Right lobe of liver (tissue), 6 donors: ENCODE data around the gene MIP. TPM values are rescaled to one million over a fixed set of nuclear protein-coding genes. Genes with fewer than 3 reads are reported as not detected.
"Not testable (repeated sequence)": the region's sequence is repeated elsewhere in the genome, so short reads cannot be mapped to it uniquely, and the experiment has no call there.

Experiments used
- ATAC-seq, 4 donors: fragments of 200-7000 bp; cut with Tn5 transposase; one replicate each; pipeline ENCODE4 v1.9.1; 2020; ENCODE audit warnings: mild to moderate bottlenecking in 4 of 4, moderate library complexity in 4 of 4
- DNase-seq, 3 donors: peaks; one replicate each; pipeline ENCODE4 v3.0.0-alpha.2; 2020
- H3K27ac ChIP-seq, 3 donors: fragments of 200-600 bp; one replicate each; pipeline ENCODE4 v1.8.0; 2022
- H3K27me3 ChIP-seq, 2 donors: fragments of 200-600 bp; one replicate each; pipeline ENCODE4 v1.8.0; 2022
- H3K36me3 ChIP-seq, 4 donors: fragments of 200-600 bp; sonication (generic) in 1 of 4; one replicate each; pipeline versions ENCODE4 v1.5.1 to v1.8.0; 2017 to 2022; ENCODE audit warnings: control low read depth in 1 of 4
- H3K4me1 ChIP-seq, 4 donors: fragments of 200-600 bp; sonication (generic) in 1 of 4; one replicate each; pipeline versions ENCODE4 v1.5.1 to v1.8.0; 2017 to 2022; ENCODE audit warnings: control low read depth in 1 of 4
- H3K4me3 ChIP-seq, 3 donors: fragments of 200-600 bp; one replicate each; pipeline ENCODE4 v1.8.0; 2022
- H3K9me3 ChIP-seq, 4 donors: fragments of 200-600 bp; sonication (generic) in 1 of 4; one replicate each; pipeline versions ENCODE4 v1.5.1 to v1.8.0; 2017 to 2022; ENCODE audit warnings: control low read depth in 1 of 4
- CTCF ChIP-seq, 4 donors: fragments of 200-600 bp in 3 of 4; fragments of 450-650 bp in 1 of 4; IDR thresholded peaks; one replicate each; pipeline versions ENCODE4 v1.5.1 to v1.8.0; 2016 to 2022; ENCODE audit warnings: antibody characterized with exemption in 4 of 4, mild to moderate bottlenecking in 2 of 4
- POLR2A ChIP-seq: fragments of 450-650 bp; IDR thresholded peaks from one replicate; pipeline ENCODE4 v1.6.1; 2017; ENCODE audit warnings: antibody characterized with exemption, mild to moderate bottlenecking
- WGBS: methylation state at CpG from one replicate; pipeline ENCODE4 v1.1.6; 2018; ENCODE audit warnings: low coverage, low lambda C conversion rate; ENCODE audit not compliant: insufficient coverage; ENCODE audit errors: missing lambda C conversion rate; 5-methylcytosine and 5-hydroxymethylcytosine counted together
- intact Hi-C, 2 donors: fragments of 100-400 bp; cut with DNase I; formaldehyde crosslinking; loops; one replicate each; pipeline versions ENCODE4 v1.11.2 to v1.14.1; 2022
- long read RNA-seq: library from polyadenylated mRNA; unstranded; transcript quantifications from one replicate; pipeline ENCODE4 v2.0.0, GENCODE V29; 2019
- total RNA-seq, 6 experiments: library from RNA; depleted of rRNA in 2 of 6; stranded (reverse); fragments of >200 nt in 2 of 6; fragmentation: NEBNext Ultra II Directional in 3 of 6; extraction: Animal tissue kit (Norgen Biotek cat#: 25700) in 3 of 6; gene quantifications; one replicate each; pipeline versions ENCODE4 v1.1.0 to v1.2.4, GENCODE V29; 2016 to 2023
- donor health status: DM: no; HTN: yes; CAD: no.
- donor health status: DM: no; HTN: no; CAD: no.
- donor health status: DM: no; HTN: no; CAD: no.
- donor health status: DM: no; HTN: yes; CAD: no.
- donor health status: DM: no; HTN: yes; CAD: no.

Gene MIP
- total RNA-seq = under 1 TPM in 5 of 6 experiments, not detected in 1; 0.42 to 0.91 (median 0.76) TPM
- long read RNA-seq = 0 reads

GRCh38 chr12:56454557-56454956, at the start of gene MIP:
Gene MIP (minus strand): TSS chr12:56454657. CDS start chr12:56454613, 44 bp downstream.
- WGBS = no CpG with 5 or more reads among the region's 5 CpGs
- intact Hi-C loops = loop anchor here (10.0 kb wide), 1 partner anchor 100 kb away; no protein-coding TSS in a partner anchor
- no peak within 1 kb of the TSS for H3K4me3 ChIP-seq
- no peak for TF ChIP-seq CTCF (IDR thresholded peaks at IDR 0.05)
- no peak for TF ChIP-seq POLR2A
- no peaks in the 10 kb centered on the region for H3K36me3 ChIP-seq
- ATAC-seq = no peak
- H3K4me1 ChIP-seq = no peaks in the 10 kb centered on the region
- H3K27me3 ChIP-seq = no peaks in the 10 kb centered on the region
- H3K27ac ChIP-seq = no peak within 1 kb of the TSS
- H3K9me3 ChIP-seq = no peaks in the 10 kb centered on the region
- DNase-seq = no peak

DNA sequence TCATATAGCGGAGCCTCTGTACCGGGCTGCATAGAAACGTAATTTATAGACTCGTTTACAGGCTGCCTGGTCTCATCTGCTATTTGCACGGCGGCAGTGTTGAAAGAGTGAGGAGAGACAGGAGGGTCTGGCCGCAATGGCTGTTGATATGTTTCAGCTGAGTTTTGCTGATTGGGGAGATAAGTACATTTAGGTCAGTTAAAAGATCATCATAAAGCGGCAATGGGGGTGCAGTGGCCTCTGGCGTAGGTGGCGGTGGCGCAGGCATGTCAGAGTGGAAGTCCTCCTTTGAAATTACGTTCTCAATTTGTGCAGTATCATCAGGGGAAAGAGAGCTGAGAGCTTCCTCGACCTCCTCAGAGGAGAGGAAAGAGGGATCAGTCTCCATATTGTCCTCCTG, 45.4 kb upstream of the MIP start:
- H3K27me3 ChIP-seq, H3K27ac ChIP-seq, DNase-seq, ATAC-seq, H3K4me1 ChIP-seq, H3K36me3 ChIP-seq, intact Hi-C loops, H3K9me3 ChIP-seq, H3K4me3 ChIP-seq: not testable (repeated sequence)
- 72% methylated on average over 8 of the region's 13 CpGs for WGBS

DNA sequence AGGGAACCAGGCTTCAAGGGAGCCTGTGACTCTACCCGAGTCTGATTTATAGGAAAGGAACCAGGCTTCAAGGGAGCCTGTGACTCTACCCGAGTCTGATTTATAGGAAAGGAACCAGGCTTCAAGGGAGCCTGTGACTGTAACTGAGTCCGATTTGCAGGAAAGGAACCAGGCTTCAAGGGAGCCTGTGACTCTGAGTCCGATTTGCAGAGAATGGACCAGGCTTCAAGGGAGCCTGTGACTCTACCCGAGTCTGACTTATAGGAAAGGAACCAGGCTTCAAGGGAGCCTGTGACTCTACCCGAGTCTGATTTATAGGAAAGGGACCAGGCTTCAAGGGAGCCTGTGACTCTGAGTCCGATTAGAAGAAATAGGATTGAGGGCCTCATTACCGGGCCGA, 45.0 kb upstream of the MIP start:
- H3K4me1 ChIP-seq, H3K27ac ChIP-seq, H3K9me3 ChIP-seq, H3K4me3 ChIP-seq, H3K27me3 ChIP-seq, H3K36me3 ChIP-seq, ATAC-seq, intact Hi-C loops, DNase-seq: not testable (repeated sequence)
- 87% methylated on average over 6 of the region's 9 CpGs for WGBS

DNA sequence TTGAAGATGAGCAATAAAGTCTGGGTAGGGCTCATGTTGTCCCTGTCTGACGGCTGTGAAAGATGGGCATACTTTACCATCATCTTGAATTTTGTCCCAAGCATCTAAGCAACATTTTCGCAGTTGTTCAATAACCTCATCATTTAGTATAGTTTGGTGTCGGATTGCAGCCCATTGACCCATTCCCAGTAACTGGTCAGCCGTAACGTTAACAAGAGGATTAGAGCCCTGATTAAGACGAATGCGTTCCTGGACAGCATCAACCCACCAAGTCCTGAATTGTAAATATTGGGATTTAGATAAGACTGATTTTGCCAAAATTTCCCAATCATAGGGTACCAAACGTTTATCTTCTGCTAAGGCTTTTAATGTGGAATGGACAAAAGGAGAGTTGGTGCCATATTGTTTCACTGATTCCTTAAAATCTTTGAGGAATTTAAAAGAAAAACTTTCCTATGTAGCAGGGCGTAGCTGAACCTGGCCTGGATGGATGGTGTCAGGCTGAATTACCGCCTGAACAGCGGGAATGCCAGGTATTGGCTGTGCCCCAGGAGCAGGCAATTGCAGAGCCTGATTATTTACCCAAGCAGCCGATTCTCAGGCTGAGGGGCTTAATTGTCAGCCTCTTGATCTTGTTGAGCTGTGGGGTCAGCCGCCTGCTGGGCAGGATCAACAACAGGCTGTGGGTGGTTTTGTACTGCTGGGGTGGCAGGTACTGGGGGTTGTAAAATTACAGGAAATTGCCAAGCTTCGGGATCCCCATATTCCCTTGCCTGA, 43.9 kb upstream of the MIP start:
- H3K36me3 ChIP-seq, H3K27me3 ChIP-seq, intact Hi-C loops, H3K9me3 ChIP-seq, DNase-seq, H3K27ac ChIP-seq, H3K4me3 ChIP-seq, H3K4me1 ChIP-seq: not testable (repeated sequence)
- ATAC-seq = peak; percentile 40 to 55 (median 44)
- 52% methylated on average over 14 of the region's 14 CpGs for WGBS

DNA sequence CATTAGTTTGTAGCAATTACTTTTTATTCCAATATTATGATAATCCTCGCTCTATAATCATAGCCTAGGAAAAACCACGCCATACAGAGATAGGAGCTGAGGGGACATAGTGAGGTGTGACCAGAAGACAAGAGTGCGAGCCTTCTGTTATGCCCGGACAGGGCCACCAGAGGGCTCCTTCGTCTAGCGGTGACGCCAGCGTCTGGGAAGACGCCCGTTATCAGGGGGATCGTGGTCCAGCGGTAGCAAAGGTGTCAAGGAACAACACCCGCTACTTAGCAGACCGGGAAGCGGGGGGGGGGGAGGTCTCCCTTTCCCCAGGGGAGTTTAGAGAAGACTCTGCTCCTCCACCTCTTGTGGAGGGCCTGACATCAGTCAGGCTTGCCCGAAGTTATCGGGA, 42.2 kb upstream of the MIP start:
- peak; percentile 65 to 77 (median 71) for DNase-seq
- peak in 3 of 4 donors; percentile 7 to 41 (median 36) for TF ChIP-seq CTCF (IDR thresholded peaks at IDR 0.05)
- H3K27me3 ChIP-seq, H3K36me3 ChIP-seq, H3K9me3 ChIP-seq, H3K27ac ChIP-seq, H3K4me1 ChIP-seq, H3K4me3 ChIP-seq, intact Hi-C loops, ATAC-seq: not testable (repeated sequence)
- 12% methylated on average over 3 of the region's 17 CpGs for WGBS

- DNase-seq = not testable (repeated sequence)
These were observed 40.0 kb upstream of the MIP start for GRCh38 chr12:56494481-56494880.

DNA sequence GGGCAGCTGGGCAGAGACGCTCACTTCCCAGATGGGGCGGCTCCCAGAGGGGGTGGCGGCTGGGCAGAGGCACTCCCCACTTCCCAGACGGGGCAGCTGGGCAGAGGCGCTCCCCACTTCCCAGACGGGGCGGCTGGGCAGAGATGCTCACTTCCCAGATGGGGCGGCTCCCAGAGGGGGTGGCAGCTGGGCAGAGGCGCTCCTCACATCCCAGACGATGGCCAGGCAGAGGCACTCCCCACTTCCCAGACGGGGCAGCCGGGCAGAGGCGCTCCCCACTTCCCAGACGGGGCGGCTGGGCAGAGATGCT, 39.6 kb upstream of the MIP start:
- WGBS = no CpG with 5 or more reads among the region's 15 CpGs
- H3K4me1 ChIP-seq, H3K9me3 ChIP-seq, H3K4me3 ChIP-seq, DNase-seq, intact Hi-C loops, ATAC-seq, H3K27ac ChIP-seq, H3K36me3 ChIP-seq, H3K27me3 ChIP-seq: not testable (repeated sequence)

More at GRCh38 chr12:56494481-56494880, 40.0 kb upstream of the MIP start:
- H3K4me3 ChIP-seq, ATAC-seq, H3K9me3 ChIP-seq, H3K36me3 ChIP-seq, intact Hi-C loops, H3K27me3 ChIP-seq, H3K27ac ChIP-seq, H3K4me1 ChIP-seq: not testable (repeated sequence)
- 97% methylated on average over 7 of the region's 27 CpGs for WGBS

DNA sequence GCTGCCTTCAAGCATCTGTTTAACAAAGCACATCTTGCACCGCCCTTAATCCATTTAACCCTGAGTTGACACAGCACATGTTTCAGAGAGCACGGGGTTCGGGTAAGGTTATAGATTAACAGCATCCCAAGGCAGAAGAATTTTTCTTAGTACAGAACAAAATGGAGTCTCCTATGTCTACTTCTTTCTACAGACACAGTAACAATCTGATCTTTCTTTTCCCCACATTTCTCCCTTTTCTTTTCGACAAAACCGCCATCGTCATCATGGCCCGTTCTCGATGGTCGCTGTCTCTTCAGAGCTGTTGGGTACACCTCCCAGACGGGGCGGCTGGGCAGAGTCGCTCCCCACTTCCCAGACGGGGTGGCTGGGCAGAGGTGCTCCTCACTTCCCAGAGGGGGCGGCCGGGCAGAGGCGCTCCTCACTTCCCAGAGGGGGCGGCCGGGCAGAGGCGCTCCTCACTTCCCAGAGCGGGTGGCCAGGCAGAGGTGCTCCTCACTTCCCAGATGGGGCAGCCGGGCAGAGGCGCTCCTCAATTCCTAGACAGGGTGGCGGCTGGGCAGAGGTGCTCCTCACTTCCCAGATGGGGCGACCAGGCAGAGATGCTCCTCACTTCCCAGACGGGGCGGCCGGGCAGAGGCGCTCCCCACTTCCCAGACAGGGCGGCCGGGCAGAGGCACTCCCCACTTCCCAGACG, 39.1 kb upstream of the MIP start:
- H3K4me3 ChIP-seq, H3K27ac ChIP-seq, H3K27me3 ChIP-seq, intact Hi-C loops, H3K9me3 ChIP-seq, H3K4me1 ChIP-seq, H3K36me3 ChIP-seq, DNase-seq, ATAC-seq: not testable (repeated sequence)
- WGBS = 87% methylated on average over 10 of the region's 31 CpGs
